ENCODE data around the gene ITPR2. TPM values are rescaled to one million over a fixed set of nuclear protein-coding genes. Genes with fewer than 3 reads are reported as not detected.

ITPR2 gene
- total RNA-seq, 2 donors from 2014 or later: 14.8 to 74.4 TPM

DNA sequence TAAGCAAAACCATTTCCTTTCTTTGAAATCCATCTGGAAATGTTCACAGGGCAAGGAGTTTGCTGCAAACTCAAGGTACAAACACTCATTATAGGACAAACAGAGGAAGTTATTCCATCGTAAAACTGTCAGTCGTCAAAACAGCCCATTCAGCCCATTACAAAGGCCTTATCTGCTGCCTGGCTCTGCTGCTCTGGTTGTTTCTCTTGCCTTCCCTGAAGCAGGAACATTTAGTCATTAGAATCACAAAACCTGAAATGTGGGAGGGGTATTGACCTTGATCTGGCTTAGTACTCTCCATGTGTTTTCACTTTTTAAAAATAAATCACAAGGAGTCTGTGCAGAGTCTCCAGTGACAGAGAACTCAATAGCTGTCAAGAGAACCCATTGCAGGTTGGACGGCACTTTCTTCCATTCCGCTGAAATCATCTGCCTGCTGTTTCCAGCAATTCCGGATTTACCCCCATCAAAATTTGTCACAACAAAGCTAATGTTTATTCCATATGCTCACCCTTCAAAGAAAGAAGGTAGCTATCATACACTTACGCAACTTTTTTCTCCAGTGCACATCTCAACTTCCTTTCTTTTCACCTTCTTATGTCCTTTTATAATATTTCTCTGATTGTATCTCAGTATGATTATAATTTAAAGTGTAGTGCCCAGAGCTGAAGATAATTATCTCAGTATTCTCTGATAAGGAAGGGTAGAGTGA is 24.6 kb upstream of the ITPR2 start:
- H3K27me3 ChIP-seq (ENCODE audit: control insufficient read depth, insufficient read depth, low read length, poor library complexity, severe bottlenecking): no peaks in the 10 kb centered on the region
- H3K36me3 ChIP-seq (ENCODE audit: control insufficient read depth, insufficient read depth, low read length): no peaks in the 10 kb centered on the region
- Mint-ChIP-seq H3K27me3 (ENCODE audit: insufficient read depth) (no peaks in the 10 kb centered on the region), H3K27ac (no peak overlapping the region), H3K9me3 (no peaks in the 10 kb centered on the region), H3K4me3 (no peak overlapping the region), H3K4me1 (peaks cover 6% of the 10 kb centered on the region), H3K36me3 (ENCODE audit: low read depth) (no peaks in the 10 kb centered on the region)
- H3K9ac ChIP-seq (ENCODE audit: extremely low read depth, low read length, poor library complexity, severe bottlenecking): no peak overlapping the region
- H3K4me1 ChIP-seq (ENCODE audit: control insufficient read depth, insufficient read depth, low read length): no peaks in the 10 kb centered on the region
- H3K27ac ChIP-seq (ENCODE audit: low read depth, low read length): no peak overlapping the region
- H3K4me3 ChIP-seq (ENCODE audit: low read length): no peak overlapping the region
- TF ChIP-seq, protein P1, sequence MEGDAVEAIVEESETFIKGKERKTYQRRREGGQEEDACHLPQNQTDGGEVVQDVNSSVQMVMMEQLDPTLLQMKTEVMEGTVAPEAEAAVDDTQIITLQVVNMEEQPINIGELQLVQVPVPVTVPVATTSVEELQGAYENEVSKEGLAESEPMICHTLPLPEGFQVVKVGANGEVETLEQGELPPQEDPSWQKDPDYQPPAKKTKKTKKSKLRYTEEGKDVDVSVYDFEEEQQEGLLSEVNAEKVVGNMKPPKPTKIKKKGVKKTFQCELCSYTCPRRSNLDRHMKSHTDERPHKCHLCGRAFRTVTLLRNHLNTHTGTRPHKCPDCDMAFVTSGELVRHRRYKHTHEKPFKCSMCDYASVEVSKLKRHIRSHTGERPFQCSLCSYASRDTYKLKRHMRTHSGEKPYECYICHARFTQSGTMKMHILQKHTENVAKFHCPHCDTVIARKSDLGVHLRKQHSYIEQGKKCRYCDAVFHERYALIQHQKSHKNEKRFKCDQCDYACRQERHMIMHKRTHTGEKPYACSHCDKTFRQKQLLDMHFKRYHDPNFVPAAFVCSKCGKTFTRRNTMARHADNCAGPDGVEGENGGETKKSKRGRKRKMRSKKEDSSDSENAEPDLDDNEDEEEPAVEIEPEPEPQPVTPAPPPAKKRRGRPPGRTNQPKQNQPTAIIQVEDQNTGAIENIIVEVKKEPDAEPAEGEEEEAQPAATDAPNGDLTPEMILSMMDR (conservative IDR thresholded peaks at IDR 0.05): no peak
- WGBS, 2 experiments (ENCODE audit: insufficient coverage in 1 of 2, insufficient read length in 1 of 2): 75 to 87% methylated on average over 2 to 6 of the region's 6 CpGs
- H3K9me3 ChIP-seq (ENCODE audit: control insufficient read depth, low read length): no peaks in the 10 kb centered on the region
- DNase-seq: no peak

DNA sequence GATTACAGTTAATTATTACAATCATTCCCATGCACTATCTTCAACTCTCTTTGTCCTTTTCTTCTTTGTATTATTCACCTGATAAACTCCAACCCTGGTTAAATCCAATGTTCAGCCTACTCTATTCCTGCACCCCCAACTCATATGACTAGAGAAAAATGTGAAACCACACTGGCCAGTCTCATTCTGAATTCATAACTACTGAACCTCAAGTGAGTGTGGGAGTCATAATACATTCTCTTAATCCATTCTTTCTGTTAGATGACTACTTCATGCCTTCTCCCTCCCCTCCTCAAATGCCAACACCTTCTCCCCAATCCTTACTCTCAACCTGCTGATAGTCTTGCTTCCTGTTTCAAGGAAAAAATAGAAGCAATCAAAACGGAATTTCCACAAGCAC is 22.3 kb upstream of the ITPR2 start:
- WGBS, 2 experiments (ENCODE audit: insufficient coverage in 1 of 2, insufficient read length in 1 of 2): 76 to 78% methylated on average over 1 of the region's 1 CpG
- H3K36me3 ChIP-seq (ENCODE audit: control insufficient read depth, insufficient read depth, low read length): no peaks in the 10 kb centered on the region
- no peaks in the 10 kb centered on the region for H3K27me3 ChIP-seq (ENCODE audit: control insufficient read depth, insufficient read depth, low read length, poor library complexity, severe bottlenecking)
- Mint-ChIP-seq H3K9me3 (no peaks in the 10 kb centered on the region), H3K27ac (no peak overlapping the region), H3K27me3 (ENCODE audit: insufficient read depth) (no peaks in the 10 kb centered on the region), H3K36me3 (ENCODE audit: low read depth) (no peaks in the 10 kb centered on the region), H3K4me1 (peaks cover 6% of the 10 kb centered on the region), H3K4me3 (no peak overlapping the region)
- H3K4me3 ChIP-seq (ENCODE audit: low read length): no peak overlapping the region
- H3K9ac ChIP-seq (ENCODE audit: extremely low read depth, low read length, poor library complexity, severe bottlenecking): no peak overlapping the region
- TF ChIP-seq, protein P1 (conservative IDR thresholded peaks at IDR 0.05): no peak
- H3K9me3 ChIP-seq (ENCODE audit: control insufficient read depth, low read length): no peaks in the 10 kb centered on the region
- no peak for DNase-seq
- no peak overlapping the region for H3K27ac ChIP-seq (ENCODE audit: low read depth, low read length)
- H3K4me1 ChIP-seq (ENCODE audit: control insufficient read depth, insufficient read depth, low read length): no peaks in the 10 kb centered on the region

DNA sequence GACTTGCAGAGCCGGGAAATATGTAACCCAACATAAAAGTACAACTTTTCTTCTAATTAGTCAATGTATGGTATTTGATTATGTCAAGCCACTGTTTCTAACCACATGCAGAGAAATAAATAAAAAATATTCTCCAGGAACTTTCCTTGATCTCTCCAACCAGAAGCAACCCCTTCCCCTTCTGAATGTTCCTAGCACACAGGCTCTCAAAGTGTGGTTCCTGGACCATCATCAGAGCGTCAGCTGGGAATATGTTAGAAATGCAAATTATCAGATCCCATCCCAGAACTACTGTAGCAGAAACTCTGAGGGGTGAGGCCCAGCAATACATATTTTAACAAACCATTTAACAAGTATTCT is 21.0 kb upstream of the ITPR2 start:
- Mint-ChIP-seq H3K9me3 (no peaks in the 10 kb centered on the region), H3K27ac (no peak overlapping the region), H3K4me1 (peaks cover 6% of the 10 kb centered on the region), H3K27me3 (ENCODE audit: insufficient read depth) (no peaks in the 10 kb centered on the region), H3K4me3 (no peak overlapping the region), H3K36me3 (ENCODE audit: low read depth) (no peaks in the 10 kb centered on the region)
- Histone ChIP-seq H3K9ac (ENCODE audit: extremely low read depth, low read length, poor library complexity, severe bottlenecking) (no peak overlapping the region), H3K9me3 (ENCODE audit: control insufficient read depth, low read length) (no peaks in the 10 kb centered on the region), H3K36me3 (ENCODE audit: control insufficient read depth, insufficient read depth, low read length) (no peaks in the 10 kb centered on the region), H3K4me1 (ENCODE audit: control insufficient read depth, insufficient read depth, low read length) (no peaks in the 10 kb centered on the region), H3K27me3 (ENCODE audit: control insufficient read depth, insufficient read depth, low read length, poor library complexity, severe bottlenecking) (no peaks in the 10 kb centered on the region), H3K4me3 (ENCODE audit: low read length) (no peak overlapping the region), H3K27ac (ENCODE audit: low read depth, low read length) (no peak overlapping the region)
- TF ChIP-seq, protein P1 (conservative IDR thresholded peaks at IDR 0.05): no peak
- WGBS, 2 experiments (ENCODE audit: insufficient coverage in 1 of 2, insufficient read length in 1 of 2): 68% methylated on average over 2 of the region's 2 CpGs; no CpG with 5 or more reads in 1 of the 2 experiments
- no peak for DNase-seq

Measured in endodermal cell (in vitro differentiated cells).